HEK293 (cell line): Measurements from ENCODE around the gene MMP23B.

Source experiments
- BCL11B ChIP-seq: fragments of 450-650 bp; formaldehyde crosslinking; IDR thresholded peaks from 2 replicates; pipeline ENCODE4 v1.5.1; 2016; ENCODE audit warnings: low read depth, missing biosample characterization, missing genetic modification characterization
- GLIS2 ChIP-seq: fragments of 450-650 bp; formaldehyde crosslinking; IDR thresholded peaks from 2 replicates; pipeline ENCODE4 v1.5.1; 2016; ENCODE audit warnings: missing biosample characterization, missing genetic modification characterization
- HOXD13 ChIP-seq: sonication (generic); formaldehyde crosslinking; IDR thresholded peaks from 2 replicates; pipeline ENCODE4 v1.8.0; 2022; ENCODE audit warnings: missing genetic modification reagents, borderline replicate concordance
- IKZF3 ChIP-seq: fragments of 450-650 bp; IDR thresholded peaks from 2 replicates; pipeline ENCODE4 v1.5.0; 2018; ENCODE audit warnings: missing biosample characterization, mild to moderate bottlenecking, missing genetic modification characterization, moderate library complexity
- SETDB1 ChIP-seq: IDR thresholded peaks from one replicate; pipeline ENCODE4 v1.6.1; 2017; ENCODE audit warnings: mild to moderate bottlenecking, low read length, moderate library complexity, mixed read lengths; ENCODE audit not compliant: insufficient read length
- YY2 ChIP-seq: fragments of 450-650 bp; formaldehyde crosslinking; IDR thresholded peaks from 2 replicates; pipeline ENCODE4 v1.5.1; 2016; ENCODE audit warnings: missing biosample characterization, missing genetic modification characterization
- ZBTB17 ChIP-seq: fragments of 450-650 bp; formaldehyde crosslinking; IDR thresholded peaks from 2 replicates; pipeline ENCODE4 v1.5.1; 2016; ENCODE audit warnings: missing biosample characterization, missing genetic modification characterization
- ZNF132 ChIP-seq: fragments of 450-650 bp; formaldehyde crosslinking; IDR thresholded peaks from 2 replicates; pipeline ENCODE4 v1.5.1; 2017; ENCODE audit warnings: missing biosample characterization, missing genetic modification characterization, borderline replicate concordance
- ZNF140 ChIP-seq: fragments of 450-650 bp; formaldehyde crosslinking; IDR thresholded peaks from 2 replicates; pipeline ENCODE4 v1.5.1; 2016; ENCODE audit warnings: missing biosample characterization, missing genetic modification characterization
- ZNF214 ChIP-seq: fragments of 450-650 bp; formaldehyde crosslinking; IDR thresholded peaks from 2 replicates; pipeline ENCODE4 v1.5.1; 2017; ENCODE audit warnings: missing biosample characterization, mild to moderate bottlenecking, missing genetic modification characterization, borderline replicate concordance
- ZNF24 ChIP-seq: fragments of 450-650 bp; formaldehyde crosslinking; IDR thresholded peaks from 2 replicates; pipeline ENCODE4 v1.5.1; 2016; ENCODE audit warnings: missing biosample characterization, missing genetic modification characterization
- ZNF311 ChIP-seq: fragments of 450-650 bp; formaldehyde crosslinking; IDR thresholded peaks from 2 replicates; pipeline ENCODE4 v1.5.1; 2017; ENCODE audit warnings: missing biosample characterization, missing genetic modification characterization, borderline replicate concordance
- ZNF335 ChIP-seq: fragments of 450-650 bp; formaldehyde crosslinking; conservative IDR thresholded peaks from 2 replicates; pipeline ENCODE4 v1.5.1; 2016; ENCODE audit warnings: missing biosample characterization, missing genetic modification characterization
- ZNF37A ChIP-seq: fragments of 450-650 bp; IDR thresholded peaks from 2 replicates; pipeline ENCODE4 v1.5.1; 2018; ENCODE audit warnings: missing biosample characterization, missing genetic modification characterization
- ZNF404 ChIP-seq: fragments of 450-650 bp; formaldehyde crosslinking; IDR thresholded peaks from 2 replicates; pipeline ENCODE4 v1.5.1; 2017; ENCODE audit warnings: missing biosample characterization, missing genetic modification characterization
- ZNF501 ChIP-seq: fragments of 450-650 bp; formaldehyde crosslinking; IDR thresholded peaks from 2 replicates; pipeline ENCODE4 v1.5.1; 2016; ENCODE audit warnings: missing biosample characterization, missing genetic modification characterization
- ZNF623 ChIP-seq: fragments of 450-650 bp; formaldehyde crosslinking; IDR thresholded peaks from 2 replicates; pipeline ENCODE4 v1.5.1; 2016; ENCODE audit warnings: missing biosample characterization, missing genetic modification characterization
- ZNF626 ChIP-seq: fragments of 450-650 bp; sonication (Bioruptor Pico); formaldehyde crosslinking; IDR thresholded peaks from 2 replicates; pipeline ENCODE4 v1.5.1; 2018; ENCODE audit warnings: missing biosample characterization, missing genetic modification characterization, inconsistent platforms
- ZNF629 ChIP-seq: fragments of 450-650 bp; formaldehyde crosslinking; IDR thresholded peaks from 2 replicates; pipeline ENCODE4 v1.5.1; 2017; ENCODE audit warnings: missing biosample characterization, missing genetic modification characterization
- ZNF664 ChIP-seq: fragments of 450-650 bp; formaldehyde crosslinking; IDR thresholded peaks from 2 replicates; pipeline ENCODE4 v1.5.1; 2016; ENCODE audit warnings: missing biosample characterization, missing genetic modification characterization
- ZNF677 ChIP-seq: fragments of 450-650 bp; IDR thresholded peaks from 2 replicates; pipeline ENCODE4 v1.5.0; 2018; ENCODE audit warnings: missing biosample characterization, mild to moderate bottlenecking, missing genetic modification characterization, moderate library complexity
- ZNF76 ChIP-seq: fragments of 450-650 bp; formaldehyde crosslinking; IDR thresholded peaks from 2 replicates; pipeline ENCODE4; 2016; ENCODE audit warnings: low read depth, missing biosample characterization, missing genetic modification characterization, borderline replicate concordance
- ZNF791 ChIP-seq: fragments of 450-650 bp; formaldehyde crosslinking; IDR thresholded peaks from 2 replicates; pipeline ENCODE4 v1.5.1; 2016; ENCODE audit warnings: missing biosample characterization, missing genetic modification characterization
- ZSCAN23 ChIP-seq: fragments of 450-650 bp; formaldehyde crosslinking; IDR thresholded peaks from 2 replicates; pipeline ENCODE4 v1.5.1; 2016; ENCODE audit warnings: missing biosample characterization, missing genetic modification characterization
- TF ChIP-seq, protein P1 (sequence below): fragments of 450-650 bp; formaldehyde crosslinking; IDR thresholded peaks from 2 replicates; pipeline ENCODE4 v1.5.1; 2016; ENCODE audit warnings: missing biosample characterization, missing genetic modification characterization
- TF ChIP-seq, protein P2 (sequence below): fragments of 450-650 bp; formaldehyde crosslinking; IDR thresholded peaks from 2 replicates; pipeline ENCODE4 v1.5.1; 2017; ENCODE audit warnings: missing biosample characterization, missing genetic modification characterization
- TF ChIP-seq, protein P3 (sequence below): fragments of 450-650 bp; formaldehyde crosslinking; IDR thresholded peaks from 2 replicates; pipeline ENCODE4 v1.5.1; 2016; ENCODE audit warnings: missing biosample characterization, missing genetic modification characterization
- TF ChIP-seq, protein P4 (sequence below): fragments of 450-650 bp; formaldehyde crosslinking; IDR thresholded peaks from 2 replicates; pipeline ENCODE4 v1.5.1; 2016; ENCODE audit warnings: missing biosample characterization, missing genetic modification characterization
- TF ChIP-seq, protein P5 (sequence below): sonication (generic); formaldehyde crosslinking; IDR thresholded peaks from 2 replicates; pipeline ENCODE4 v1.8.1; 2022; ENCODE audit warnings: mild to moderate bottlenecking, moderate library complexity, missing genetic modification reagents
- TF ChIP-seq, protein P6 (sequence below): fragments of 450-650 bp; formaldehyde crosslinking; IDR thresholded peaks from 2 replicates; pipeline ENCODE4 v1.5.1; 2016; ENCODE audit warnings: missing biosample characterization, missing genetic modification characterization

Gene MMP23B

DNA sequence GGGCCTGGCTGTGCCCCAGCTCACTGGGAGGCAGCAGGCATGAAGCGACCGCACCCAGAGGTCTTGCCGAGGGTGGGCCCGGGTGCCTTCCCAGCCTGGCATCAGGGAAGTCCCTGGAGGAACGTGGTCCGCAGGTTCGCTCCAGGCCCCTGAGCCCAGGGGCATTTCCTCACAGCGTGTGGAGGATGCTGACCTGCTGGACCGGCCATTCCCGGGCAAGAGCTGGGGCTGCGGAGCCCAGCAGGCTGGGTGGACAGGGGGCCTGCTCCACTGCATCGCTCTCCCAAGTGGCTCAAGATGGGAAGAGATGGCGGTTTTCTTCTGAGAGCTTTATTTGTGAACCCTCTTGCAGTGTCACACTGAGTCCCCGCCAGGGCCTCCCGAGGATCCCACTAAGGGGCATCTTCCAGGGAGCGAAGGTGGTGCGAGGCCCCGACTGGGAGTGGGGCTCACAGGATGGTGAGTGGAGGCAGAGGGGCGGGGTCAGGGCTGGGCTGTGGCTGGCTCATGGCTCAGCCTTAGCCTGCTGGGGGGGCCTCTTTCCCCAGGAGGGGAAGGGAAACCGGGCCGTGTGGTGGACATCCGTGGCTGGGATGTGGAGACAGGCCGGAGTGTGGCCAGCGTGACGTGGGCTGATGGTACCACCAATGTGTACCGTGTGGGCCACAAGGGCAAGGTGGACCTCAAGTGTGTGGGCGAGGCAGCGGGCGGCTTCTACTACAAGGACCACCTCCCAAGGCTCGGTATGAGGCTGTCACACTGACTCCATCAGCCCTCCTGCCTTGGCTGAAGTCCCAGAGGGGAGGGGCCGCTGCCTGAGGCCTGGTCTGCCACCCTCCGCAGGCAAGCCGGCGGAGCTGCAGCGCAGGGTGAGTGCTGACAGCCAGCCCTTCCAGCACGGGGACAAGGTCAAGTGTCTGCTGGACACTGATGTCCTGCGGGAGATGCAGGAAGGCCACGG, 7.2 kb upstream of the MMP23B start (continued):
- no peak for TF ChIP-seq SETDB1
- TF ChIP-seq ZNF404 (tag by site-specific recombination) = no peak
- peak; percentile 87 for TF ChIP-seq GLIS2 (tag by site-specific recombination)
- no peak for TF ChIP-seq ZNF626
- TF ChIP-seq ZNF214 (tag by site-specific recombination) = no peak
- TF ChIP-seq, protein P1, sequence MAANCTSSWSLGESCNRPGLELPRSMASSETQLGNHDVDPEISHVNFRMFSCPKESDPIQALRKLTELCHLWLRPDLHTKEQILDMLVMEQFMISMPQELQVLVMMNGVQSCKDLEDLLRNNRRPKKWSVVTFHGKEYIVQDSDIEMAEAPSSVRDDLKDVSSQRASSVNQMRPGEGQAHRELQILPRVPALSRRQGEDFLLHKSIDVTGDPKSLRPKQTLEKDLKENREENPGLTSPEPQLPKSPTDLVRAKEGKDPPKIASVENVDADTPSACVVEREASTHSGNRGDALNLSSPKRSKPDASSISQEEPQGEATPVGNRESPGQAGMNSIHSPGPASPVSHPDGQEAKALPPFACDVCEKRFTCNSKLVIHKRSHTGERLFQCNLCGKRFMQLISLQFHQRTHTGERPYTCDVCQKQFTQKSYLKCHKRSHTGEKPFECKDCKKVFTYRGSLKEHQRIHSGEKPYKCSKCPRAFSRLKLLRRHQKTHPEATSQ (tag by site-specific recombination) = no peak
- TF ChIP-seq ZNF623 = no peak
- TF ChIP-seq BCL11B (tag by site-specific recombination) = no peak
- TF ChIP-seq IKZF3 (tag by site-specific recombination) = no peak
- TF ChIP-seq ZNF76 = no peak
- TF ChIP-seq ZNF629 = no peak
- 0 out of 2 replicates have a peak, but pooled peaks have one; percentile 13 for TF ChIP-seq ZBTB17 (tag by site-specific recombination)
- TF ChIP-seq ZNF24 (tag by site-specific recombination) = no peak
- TF ChIP-seq, protein P2, sequence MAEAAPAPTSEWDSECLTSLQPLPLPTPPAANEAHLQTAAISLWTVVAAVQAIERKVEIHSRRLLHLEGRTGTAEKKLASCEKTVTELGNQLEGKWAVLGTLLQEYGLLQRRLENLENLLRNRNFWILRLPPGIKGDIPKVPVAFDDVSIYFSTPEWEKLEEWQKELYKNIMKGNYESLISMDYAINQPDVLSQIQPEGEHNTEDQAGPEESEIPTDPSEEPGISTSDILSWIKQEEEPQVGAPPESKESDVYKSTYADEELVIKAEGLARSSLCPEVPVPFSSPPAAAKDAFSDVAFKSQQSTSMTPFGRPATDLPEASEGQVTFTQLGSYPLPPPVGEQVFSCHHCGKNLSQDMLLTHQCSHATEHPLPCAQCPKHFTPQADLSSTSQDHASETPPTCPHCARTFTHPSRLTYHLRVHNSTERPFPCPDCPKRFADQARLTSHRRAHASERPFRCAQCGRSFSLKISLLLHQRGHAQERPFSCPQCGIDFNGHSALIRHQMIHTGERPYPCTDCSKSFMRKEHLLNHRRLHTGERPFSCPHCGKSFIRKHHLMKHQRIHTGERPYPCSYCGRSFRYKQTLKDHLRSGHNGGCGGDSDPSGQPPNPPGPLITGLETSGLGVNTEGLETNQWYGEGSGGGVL = no peak
- no peak for TF ChIP-seq ZNF140 (tag by site-specific recombination)
- TF ChIP-seq ZSCAN23 = no peak
- TF ChIP-seq ZNF311 (tag by site-specific recombination) = no peak
- no peak for TF ChIP-seq ZNF501 (tag by site-specific recombination)
- no peak for TF ChIP-seq YY2 (tag by site-specific recombination)
- TF ChIP-seq, protein P3, sequence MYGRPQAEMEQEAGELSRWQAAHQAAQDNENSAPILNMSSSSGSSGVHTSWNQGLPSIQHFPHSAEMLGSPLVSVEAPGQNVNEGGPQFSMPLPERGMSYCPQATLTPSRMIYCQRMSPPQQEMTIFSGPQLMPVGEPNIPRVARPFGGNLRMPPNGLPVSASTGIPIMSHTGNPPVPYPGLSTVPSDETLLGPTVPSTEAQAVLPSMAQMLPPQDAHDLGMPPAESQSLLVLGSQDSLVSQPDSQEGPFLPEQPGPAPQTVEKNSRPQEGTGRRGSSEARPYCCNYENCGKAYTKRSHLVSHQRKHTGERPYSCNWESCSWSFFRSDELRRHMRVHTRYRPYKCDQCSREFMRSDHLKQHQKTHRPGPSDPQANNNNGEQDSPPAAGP (tag by site-specific recombination) = peak; percentile 47
- no peak for TF ChIP-seq ZNF664
- no peak for TF ChIP-seq HOXD13 (CRISPR knock-in tag)
- TF ChIP-seq ZNF37A (tag by site-specific recombination) = no peak
- TF ChIP-seq ZNF677 (tag by site-specific recombination) = no peak
- TF ChIP-seq ZNF791 (tag by site-specific recombination) = no peak
- TF ChIP-seq ZNF335 (tag by site-specific recombination) = peak; percentile 60; the same call in 1 of the 2 replicates
- TF ChIP-seq, protein P4, sequence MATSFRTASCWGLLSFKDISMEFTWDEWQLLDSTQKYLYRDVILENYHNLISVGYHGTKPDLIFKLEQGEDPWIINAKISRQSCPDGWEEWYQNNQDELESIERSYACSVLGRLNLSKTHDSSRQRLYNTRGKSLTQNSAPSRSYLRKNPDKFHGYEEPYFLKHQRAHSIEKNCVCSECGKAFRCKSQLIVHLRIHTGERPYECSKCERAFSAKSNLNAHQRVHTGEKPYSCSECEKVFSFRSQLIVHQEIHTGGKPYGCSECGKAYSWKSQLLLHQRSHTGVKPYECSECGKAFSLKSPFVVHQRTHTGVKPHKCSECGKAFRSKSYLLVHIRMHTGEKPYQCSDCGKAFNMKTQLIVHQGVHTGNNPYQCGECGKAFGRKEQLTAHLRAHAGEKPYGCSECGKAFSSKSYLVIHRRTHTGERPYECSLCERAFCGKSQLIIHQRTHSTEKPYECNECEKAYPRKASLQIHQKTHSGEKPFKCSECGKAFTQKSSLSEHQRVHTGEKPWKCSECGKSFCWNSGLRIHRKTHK (tag by site-specific recombination) = no peak
- TF ChIP-seq, protein P5, sequence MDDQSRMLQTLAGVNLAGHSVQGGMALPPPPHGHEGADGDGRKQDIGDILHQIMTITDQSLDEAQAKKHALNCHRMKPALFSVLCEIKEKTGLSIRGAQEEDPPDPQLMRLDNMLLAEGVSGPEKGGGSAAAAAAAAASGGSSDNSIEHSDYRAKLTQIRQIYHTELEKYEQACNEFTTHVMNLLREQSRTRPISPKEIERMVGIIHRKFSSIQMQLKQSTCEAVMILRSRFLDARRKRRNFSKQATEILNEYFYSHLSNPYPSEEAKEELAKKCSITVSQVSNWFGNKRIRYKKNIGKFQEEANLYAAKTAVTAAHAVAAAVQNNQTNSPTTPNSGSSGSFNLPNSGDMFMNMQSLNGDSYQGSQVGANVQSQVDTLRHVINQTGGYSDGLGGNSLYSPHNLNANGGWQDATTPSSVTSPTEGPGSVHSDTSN (CRISPR knock-in tag) = no peak
- TF ChIP-seq ZNF132 (tag by site-specific recombination) = no peak
- TF ChIP-seq, protein P6, sequence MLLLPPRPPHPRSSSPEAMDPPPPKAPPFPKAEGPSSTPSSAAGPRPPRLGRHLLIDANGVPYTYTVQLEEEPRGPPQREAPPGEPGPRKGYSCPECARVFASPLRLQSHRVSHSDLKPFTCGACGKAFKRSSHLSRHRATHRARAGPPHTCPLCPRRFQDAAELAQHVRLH (tag by site-specific recombination) = no peak
